Activated gamma-delta T cell (primary cell): Measurements from ENCODE around the gene NISCH.

Experiments
- DNase-seq: peaks from one replicate; lab custom pipeline; 2025; lab: John Stamatoyannopoulos, UW

Gene NISCH

DNA sequence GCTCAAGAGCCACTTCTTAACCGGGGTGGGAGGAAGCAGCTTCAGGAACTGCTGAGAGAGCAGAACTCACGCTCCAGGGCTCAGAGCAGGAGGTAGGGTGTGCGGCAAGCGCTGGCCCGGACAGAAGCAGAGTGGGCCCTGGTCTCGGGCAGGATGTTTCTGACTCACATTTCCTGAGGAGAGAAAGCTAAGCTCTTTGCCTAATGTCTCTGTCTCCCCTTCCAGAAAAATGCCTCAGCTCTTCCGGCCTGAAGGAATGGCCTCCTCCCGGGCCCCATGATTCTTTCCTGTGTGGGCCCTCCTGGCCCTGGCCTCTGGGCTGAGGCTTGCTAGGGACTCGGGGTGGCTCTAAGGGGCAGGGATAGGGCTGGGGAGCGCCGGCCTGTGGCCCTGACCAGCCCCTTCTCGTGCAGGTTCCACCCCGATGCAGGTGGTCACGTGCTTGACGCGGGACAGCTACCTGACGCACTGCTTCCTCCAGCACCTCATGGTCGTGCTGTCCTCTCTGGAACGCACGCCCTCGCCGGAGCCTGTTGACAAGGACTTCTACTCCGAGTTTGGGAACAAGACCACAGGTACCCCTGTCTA lies 35.6 kb downstream of the NISCH start:
- DNase-seq, result no peak

DNA sequence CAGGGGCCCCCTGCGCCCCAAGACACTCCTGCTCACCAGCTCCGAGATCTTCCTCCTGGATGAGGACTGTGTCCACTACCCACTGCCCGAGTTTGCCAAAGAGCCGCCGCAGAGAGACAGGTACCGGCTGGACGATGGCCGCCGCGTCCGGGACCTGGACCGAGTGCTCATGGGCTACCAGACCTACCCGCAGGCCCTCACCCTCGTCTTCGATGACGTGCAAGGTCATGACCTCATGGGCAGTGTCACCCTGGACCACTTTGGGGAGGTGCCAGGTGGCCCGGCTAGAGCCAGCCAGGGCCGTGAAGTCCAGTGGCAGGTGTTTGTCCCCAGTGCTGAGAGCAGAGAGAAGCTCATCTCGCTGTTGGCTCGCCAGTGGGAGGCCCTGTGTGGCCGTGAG lies 36.7 kb downstream of the NISCH start:
- no peak for DNase-seq

DNA sequence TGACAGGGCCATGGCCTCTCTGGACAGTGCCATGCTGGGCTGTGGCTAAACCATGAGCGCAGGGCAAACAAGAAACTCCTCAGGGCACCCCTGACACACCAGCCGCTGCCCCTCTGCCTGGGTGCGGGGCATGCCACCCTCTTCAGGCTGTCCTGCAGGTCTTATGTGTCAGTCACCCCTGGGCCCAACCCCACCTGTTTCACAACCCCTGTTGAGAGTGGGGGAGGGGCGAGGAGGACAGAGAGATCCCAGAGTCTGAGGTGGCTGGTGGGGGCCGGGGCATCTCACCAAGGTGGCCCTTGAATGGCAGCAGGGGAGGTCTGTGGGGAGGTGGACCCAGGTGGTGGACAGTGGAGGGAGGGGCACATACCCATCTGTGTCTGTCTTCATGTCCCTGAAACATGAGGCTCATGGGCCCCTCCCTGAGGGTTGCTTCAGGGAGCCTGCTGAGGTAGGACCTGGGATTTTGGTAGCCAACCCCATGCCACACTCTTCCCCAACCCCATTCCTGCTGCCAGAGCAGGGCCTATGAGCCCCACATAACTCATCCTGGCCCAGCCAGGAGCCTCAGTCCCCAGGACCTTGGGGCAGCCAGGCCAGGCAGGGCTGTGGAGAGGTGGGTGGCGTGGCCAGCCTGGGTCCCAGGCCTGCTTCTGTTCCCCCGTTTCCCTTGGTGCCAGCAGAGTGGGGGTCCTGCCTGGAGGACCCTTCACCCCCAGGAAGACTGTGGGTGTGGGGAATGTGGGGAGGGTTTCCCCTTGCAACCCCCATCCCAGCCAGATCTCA lies 38.0 kb downstream of the NISCH start:
- no peak for DNase-seq

DNA sequence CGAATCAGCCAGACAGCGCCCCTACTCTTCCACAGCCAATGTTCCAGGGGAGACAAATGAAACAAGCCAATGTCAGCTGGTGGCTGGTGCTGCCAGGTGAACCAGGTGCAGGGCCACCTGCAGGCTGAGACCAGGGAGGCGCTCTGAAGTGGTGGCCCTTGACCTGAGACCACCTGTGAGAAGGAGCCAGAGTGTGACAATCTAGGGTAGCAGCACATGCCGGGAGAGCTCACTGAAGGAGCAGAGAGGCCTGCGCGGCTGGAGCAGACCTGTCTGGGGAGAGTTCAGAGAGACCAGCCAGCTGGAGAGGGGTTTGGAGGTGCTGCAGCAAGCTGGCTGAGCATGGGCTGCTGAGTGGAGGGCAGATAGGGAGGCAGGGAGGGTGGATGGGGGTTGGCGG lies 39.0 kb downstream of the NISCH start:
- no peak for DNase-seq

DNA sequence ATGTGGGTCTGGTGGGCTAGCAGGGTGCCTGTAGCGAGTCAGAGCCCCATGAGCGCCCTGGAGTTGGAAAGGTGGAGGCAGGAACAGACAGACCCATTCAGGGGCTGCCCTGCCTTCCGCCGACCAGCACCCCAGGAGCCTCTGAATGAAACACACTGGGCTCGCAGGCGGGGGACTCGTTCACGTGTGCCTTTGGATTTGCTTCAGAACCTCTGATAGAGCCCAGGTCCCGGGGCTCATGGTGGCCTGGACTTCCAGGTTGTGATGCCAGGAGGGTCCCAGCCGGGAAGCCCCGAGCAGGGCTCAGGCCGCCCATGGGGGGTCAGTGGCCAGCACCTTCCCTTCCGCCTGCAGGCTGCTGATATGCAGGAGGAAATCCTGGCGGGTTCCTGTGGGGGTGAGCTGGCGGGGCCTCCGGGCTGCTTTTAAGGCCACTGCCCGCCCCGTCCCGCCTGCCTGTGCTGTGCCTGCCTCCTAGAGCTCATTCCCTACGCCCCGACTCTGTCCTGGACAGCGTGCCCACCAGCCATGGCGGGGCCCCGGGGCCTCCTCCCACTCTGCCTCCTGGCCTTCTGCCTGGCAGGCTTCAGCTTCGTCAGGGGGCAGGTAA lies 39.6 kb downstream of the NISCH start, which contains the start of gene STAB1:
Gene STAB1 (plus strand): TSS at position 453 of the 610 bp plus-strand sequence. CDS start 76 bp downstream, at position 529.
- DNase-seq, result no peak

DNA sequence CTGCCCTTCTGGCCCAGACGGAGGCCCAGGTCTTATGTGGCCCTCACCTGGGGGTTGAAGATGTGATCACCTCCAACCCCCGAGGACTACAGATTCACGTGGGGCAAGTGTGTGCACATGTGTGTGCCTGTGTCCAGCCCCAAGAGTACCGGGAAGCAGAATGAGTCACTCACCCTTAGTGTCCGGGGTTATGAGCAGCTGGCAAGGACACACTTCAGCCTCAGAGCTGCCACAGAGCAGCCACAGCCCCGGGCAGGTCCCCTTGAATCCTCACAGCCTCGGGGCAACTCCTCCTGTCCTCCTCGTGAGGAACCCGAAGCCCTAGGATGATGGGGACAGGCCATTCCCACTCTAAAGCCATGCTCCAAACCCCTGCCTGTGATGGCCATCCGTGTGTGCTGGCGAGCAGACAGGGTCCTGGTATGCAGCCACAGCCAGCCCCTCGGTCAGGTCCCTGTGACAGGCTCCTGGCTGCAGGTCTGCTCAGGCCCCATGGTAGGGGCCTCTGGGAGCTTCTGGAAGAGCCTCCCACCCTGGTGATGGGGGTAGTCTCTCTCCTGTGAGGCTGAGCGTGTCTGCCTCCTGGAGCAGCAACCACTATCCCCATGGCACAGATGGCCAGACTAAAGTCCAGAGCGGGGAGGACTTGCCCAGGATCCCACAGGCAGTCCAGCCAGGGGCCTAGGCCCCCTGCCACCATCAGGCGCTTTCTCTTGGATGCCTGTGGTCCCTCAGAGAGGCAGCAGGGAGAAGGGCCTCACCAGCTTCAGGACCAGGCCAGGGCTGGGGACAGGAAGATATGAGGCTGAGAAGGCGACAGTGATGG lies 40.6 kb downstream of the NISCH start:
- DNase-seq, result no peak

DNA sequence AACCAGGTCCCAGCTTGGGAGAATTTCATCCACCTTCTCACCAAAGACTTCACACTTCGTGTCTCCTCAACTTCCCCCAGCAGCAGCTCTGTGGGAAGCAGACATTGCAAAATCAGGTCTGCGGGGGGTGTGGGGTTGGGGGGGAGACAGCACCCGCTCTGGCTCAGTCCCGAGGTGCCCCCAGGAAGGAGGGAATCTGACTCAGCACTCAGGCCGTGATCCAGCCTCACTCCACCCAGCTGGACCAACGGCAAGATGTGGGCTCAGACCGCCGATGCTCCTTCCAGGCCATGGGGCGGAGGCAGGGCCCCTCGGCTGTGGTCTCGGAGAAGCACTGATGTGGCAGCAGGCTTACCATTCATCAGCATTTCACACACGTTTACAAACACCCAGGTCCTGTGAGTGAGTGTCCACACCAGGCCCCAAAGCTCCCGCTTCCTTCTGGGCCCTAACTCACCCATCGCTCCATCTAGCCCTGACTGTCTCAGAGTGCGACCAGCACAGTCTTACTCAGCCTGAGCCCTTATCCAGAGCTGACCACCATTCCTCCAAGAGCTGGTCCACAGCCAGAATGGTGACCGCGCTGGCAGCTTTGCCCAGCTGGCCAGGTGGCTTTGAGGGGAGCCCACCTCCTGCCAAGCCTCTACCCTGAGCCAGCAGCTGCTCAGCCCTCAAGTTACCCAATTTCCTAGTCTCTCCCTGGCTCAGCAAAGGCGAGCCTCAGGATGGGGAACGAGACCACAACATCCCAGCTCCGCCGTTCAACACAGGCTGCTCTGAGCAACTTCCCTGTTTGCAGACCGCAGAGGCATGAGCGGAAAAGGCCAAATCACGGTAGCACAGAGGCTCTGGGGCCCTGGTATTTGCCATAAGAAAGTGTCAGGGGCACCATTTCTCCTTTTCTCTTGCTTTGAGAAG lies 43.0 kb downstream of the NISCH start:
- no peak for DNase-seq

DNA sequence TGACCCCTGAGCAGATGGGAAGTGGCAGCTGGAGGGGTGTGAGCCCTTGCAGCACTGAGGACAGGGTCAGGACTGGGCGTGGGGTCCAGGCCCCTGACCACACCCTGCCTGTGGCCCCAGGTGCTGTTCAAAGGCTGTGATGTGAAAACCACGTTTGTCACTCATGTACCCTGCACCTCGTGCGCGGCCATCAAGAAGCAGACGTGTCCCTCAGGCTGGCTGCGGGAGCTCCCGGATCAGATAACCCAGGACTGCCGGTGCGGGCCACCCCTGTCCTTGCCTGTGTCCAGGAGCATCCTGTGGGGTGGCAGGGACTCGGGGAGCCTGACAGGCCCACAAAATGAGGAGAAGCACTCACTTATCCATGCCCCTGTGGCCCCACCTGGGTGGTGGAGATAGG lies 45.6 kb downstream of the NISCH start:
- DNase-seq, result no peak

DNA sequence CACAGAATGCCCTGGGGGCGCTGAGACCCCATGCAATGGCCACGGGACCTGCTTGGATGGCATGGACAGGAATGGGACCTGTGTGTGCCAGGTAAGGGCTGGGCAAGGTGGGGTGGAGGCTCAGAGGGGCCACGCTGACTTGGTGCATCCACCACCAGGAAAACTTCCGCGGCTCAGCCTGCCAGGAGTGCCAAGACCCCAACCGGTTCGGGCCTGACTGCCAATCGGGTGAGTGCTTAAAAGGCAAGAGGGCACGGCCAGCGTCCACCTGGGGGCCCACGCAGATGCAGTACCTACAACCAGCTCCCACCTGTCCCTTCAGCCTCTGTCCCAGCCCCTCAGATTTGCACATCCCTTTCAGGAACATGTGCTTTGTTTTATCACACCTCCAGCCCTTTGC lies 46.6 kb downstream of the NISCH start:
- no peak for DNase-seq

DNA sequence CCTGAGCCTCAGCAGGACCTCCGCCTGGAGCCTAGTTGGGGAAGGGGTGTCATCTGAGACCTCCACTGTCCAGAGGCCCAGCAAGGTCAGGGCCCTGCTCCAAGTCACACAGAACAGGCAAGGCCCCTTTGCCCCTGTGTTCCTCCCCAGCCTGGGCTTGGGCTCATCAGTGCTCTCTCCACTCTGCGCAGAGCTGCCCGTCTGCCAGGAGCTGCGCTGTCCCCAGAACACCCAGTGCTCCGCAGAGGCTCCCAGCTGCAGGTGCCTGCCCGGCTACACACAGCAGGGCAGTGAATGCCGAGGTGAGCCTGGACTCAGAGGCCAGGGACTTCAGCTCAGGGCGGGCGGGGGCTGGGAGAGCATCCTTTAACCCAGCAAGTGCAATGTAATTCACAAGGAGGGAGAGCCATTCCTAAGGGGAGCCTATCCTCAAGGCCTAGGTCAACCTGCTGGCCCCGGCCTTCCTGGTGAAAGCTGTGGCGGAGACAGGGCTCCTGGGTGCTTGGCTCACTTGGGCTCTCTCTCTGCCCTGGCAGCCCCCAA lies 47.5 kb downstream of the NISCH start:
- DNase-seq, result no peak

DNA sequence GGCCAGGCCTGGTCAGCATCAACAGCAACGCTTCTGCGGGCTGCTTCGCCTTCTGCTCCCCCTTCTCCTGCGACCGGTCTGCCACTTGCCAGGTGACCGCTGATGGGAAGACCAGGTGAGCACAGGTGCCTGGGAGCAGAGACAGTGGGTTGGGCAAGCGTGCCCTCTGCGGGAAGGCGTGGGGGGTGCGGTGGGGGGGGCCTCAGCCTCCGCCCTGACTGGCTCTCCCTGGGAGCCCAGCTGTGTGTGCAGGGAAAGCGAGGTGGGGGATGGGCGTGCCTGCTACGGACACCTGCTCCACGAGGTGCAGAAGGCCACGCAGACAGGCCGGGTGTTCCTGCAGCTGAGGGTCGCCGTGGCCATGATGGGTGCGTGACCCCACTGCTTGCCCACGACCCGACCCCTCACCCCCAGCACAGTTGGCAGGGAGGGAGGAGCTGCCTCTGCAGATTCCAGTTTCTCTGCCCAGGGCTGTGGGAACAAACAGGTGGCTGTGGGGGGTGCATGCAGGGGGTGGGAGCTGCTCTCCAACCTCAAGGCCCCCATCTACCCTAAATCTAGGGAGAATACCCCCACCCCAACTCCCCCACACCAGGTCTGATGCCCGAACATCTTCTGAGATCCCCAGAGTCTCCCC lies 48.5 kb downstream of the NISCH start:
- no peak for DNase-seq

DNA sequence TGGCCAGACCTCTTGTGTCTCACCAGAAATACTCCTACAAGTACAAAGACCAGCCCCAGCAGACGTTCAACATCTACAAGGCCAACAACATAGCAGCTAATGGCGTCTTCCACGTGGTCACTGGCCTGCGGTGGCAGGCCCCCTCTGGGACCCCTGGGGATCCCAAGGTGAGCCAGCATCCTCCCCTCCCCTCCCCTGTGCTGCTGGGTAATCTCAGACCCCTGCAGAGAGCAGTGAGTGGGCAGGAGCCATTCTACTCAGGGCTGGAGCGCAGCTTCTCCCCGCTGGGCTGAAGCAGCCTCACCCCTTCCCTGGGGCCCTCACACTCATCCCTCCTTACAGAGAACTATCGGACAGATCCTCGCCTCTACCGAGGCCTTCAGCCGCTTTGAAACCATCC lies 49.6 kb downstream of the NISCH start:
- no peak for DNase-seq

DNA sequence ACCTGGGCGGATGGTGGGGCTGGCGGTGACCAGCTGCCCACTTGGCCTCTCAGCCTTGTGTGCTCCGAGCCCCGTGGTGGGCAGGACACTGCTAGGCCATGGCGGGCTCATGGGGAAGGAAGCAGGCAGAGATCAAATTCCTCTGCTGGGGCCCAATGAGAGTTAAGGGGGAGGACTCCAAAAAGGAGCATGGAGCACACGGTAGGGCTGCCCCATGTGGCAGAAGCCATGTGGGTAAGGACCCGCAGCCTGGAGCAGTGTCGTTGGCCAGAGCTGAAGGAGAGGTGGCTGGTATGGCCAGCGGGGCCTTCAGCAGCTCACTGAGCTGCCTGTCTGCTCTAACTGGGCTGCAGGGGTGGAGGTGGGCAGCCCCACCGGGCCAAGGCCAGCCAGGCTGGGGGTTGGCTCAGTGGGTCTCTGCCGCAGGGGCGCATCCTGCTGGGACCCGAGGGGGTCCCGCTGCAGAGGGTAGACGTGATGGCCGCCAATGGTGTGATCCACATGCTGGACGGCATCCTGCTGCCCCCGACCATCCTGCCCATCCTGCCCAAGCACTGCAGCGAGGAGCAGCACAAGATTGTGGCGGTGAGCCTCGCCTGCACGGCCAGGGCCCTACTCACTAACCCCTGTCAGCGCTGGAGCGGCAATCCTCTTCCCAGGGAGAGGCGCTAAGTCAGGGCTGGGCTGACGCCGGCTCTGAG lies 51.0 kb downstream of the NISCH start:
- no peak for DNase-seq

DNA sequence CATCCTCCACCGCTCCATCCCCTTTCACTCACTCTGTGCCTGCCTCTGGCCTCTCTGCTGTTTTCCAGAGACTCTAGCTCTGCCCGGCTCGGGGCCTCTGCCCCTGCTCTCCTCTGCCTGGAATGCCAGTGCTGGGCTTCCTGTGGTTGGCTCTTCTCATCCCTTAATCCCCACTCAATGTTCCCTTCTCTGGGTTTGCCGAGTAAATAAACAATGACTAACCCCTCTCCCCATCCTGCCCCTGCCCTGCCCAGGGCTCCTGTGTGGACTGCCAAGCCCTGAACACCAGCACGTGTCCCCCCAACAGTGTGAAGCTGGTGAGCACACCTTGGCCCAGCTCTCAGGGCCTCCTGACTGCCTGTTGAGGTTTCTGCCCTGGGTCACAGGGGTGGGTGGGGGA lies 52.0 kb downstream of the NISCH start:
- DNase-seq, result no peak

DNA sequence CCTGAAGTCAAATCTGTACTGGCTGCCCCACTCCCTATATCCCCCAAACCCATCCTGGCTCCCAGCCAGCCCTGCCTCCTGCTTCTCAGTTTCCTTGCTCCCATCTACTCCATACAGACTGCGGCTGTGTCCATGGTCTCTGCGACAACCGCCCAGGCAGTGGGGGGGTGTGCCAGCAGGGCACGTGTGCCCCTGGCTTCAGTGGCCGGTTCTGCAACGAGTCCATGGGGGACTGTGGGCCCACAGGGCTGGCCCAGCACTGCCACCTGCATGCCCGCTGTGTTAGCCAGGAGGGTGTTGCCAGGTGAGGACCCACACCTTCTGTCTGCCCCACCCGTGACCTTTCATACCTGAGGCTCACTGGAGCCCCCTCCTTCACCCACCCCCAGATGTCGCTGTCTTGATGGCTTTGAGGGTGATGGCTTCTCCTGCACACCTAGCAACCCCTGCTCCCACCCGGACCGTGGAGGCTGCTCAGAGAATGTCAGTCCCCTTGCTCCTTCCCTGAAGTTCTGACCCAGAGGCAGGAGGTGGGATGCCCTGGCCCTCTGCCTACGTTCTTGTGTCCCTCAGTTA lies 54.4 kb downstream of the NISCH start:
- DNase-seq, result no peak

DNA sequence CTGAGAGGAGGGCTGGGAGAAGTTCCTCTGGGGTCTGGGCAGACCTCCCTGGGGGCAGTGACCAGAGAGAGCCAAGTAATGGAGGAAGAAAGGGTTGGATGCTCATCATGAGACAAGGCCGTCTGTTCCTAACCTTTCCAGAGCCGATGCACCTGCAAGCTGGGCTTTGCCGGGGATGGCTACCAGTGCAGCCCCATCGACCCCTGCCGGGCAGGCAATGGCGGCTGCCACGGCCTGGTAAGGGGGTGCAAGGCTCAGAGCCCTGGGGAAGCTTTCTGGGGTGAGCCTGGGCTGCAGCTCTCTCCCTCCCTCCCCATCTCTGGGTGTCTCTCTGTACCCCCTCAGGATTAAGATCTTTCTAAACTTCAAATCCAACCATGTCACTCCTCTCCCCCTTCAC lies 56.1 kb downstream of the NISCH start:
- no peak for DNase-seq

DNA sequence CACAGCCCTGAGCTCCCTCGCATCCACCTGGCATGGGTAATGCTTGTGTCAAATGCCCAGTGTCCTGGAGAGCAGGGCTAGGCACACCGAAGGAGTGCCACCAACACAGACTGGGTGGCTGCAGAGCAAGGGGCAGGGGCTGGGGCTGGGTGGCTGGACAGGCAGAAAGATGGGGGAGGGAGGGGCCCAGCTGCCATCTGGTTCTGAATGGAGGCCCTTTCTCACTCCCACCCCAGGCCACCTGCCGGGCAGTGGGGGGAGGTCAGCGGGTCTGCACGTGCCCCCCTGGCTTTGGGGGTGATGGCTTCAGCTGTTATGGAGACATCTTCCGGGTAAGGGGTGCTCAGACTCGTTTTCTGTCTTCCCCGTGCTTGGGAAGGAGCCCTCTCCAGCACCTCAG lies 56.7 kb downstream of the NISCH start:
- DNase-seq, result no peak

DNA sequence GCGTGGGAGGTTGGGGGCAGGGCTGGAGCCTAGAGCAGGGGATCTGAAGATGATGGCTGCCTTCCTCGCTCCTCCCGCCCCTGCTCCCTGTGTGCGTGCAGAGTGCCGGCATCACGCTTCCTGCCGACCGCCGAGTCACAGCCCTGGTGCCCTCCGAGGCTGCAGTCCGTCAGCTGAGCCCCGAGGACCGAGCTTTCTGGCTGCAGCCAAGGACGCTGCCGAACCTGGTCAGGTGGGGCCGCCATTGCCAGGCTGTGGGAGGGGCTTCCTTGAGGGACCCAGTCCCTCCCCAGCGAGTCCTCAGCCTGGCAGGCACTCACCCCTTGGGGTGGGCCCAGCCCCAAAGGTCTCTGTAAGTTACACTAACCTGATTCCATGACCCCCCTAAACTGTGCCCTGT lies 57.3 kb downstream of the NISCH start:
- DNase-seq, result no peak

DNA sequence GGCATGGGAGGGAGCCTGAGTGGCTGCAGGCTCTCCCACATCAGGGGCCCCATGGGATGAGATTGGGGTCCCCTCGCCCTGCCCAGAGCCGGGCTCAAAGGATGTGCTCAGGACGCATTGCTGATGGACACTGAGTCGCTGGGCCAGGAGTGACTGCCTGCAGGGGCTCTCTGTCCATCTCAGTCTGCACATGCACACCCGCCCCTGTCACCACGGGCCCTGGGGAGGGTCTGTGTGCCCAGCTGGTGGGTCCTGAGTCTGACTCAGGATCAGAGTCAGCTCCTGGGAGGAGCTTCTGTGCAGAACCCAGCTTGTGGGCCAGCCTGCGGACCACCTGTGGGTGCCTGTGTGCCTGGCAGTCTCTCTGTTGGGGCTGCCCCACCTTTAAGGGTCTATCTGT lies 57.9 kb downstream of the NISCH start:
- no peak for DNase-seq

DNA sequence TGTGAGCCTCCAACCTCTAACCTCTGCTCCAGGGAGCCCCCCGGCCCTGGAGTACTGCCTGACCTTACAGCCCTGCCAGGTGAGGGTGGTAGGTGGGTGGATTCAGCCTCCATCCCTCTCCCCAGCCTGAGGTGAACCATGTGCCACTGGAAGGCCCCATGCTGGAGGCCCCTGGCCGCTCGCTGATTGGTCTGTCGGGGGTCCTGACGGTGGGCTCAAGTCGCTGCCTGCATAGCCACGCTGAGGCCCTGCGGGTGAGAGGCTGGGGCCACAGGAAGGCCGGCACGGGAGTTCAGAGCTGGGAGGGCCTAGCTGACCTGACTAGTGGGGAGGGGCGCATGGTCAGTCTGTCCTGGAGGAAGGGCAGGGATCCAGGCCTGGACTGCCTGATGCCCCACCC lies 59.2 kb downstream of the NISCH start:
- no peak for DNase-seq
